HG02973 (cell line): ENCODE results near the gene CES3.
A peak's percentile ranks its signal among the peaks of the same experiment; 100 is the strongest.

Source experiments
- ATAC-seq: cut with Tn5 transposase; IDR thresholded peaks from one replicate; pipeline ENCODE4 v1.9.1; 2021; ENCODE audit warnings: moderate library complexity; ENCODE audit not compliant: unreplicated experiment

The CES3 gene

DNA sequence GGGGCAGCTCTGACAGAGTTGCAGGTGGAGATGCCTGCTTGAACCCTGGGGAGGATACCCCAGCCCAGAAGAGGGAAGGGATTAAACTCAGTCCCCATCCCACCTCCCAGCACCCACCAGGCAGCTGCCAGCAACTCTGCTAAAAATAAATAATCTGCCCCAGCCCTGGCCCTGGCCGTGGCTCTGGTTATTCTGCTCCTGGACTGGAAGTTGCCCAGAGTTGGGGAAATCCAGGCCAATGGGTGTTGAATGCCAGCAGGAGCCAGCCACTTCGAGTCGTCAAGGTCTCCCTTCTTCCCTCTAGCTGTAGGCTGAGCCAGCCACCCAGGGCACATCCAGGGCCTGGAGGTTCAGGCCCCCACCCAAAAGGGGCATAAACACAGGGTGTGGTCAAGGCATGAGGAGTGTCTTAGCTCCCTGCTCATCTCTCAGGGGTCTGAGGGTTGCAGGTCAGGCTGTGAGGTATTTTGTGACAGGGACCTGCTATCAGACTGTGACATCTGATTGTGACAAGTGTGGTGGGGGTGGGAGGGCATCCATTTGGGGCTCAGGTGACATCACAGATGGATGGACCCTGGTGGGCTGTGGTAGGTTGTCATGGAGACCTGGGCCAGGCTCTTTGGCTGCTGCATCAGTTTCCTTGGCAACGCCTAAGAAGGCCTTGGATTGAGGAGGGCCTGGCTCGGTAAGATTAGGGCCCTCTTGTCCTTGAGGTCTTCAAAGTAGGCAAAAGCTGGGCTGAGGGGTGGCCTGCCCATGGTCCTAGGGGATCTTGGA, 34.7 kb upstream of the CES3 start:
- no peak for ATAC-seq

DNA sequence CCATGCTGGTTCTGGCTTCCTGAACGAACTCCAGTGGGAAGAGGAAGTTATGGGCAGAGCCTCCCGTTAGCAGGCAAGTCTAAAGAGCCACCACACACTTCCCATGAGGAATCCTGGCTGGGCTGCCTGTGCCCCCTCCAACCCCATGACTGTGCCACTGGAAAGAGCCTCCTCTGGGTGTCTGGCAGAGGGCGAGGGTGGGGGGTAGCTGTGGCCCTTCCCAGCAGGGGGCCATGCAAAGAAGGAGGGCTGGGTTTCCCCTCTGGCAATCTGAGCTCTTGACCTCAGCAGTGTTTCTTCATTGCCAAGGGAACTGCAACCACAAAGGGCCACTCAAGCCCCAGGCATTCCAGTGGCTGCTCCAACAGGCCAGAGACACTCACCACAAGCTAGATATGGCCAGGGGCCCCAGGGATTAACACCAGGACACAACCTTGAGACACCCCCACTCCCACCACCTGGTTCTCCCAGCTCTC, 34.1 kb upstream of the CES3 start:
- no peak for ATAC-seq

DNA sequence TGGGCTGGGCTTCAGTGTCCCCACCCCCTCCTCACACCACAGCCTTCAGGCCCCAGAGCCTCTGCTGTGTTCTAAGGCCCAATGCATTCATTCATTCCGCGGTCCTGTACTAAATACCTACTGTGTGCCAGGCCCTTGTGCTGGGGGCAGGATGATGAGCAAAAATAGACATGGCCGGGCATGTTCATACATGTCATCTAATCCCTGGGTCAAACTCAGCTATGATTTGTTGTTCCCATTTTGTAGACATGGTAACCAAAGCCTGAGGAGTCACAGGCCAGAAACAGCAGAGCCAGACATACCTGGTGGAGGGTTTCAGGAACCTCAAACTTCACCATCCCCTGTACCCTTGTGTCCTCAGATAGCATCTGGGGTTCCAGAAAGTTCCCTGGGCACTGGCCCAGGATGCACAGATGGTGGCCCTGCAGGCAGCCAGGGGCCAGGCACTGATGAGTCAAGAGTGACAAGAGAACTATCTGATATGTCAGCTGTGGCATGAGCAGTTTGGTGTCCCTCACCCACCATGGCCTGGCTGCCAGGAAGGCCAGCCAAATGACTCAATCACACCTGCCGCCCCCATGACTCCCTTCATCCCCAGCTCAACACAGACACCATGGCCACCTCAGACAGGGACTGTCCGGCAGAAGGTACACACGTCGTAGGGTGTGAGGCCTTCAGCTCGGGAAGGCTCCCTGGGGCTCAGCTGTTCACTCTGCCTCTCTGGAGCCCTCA, 33.0 kb upstream of the CES3 start:
- ATAC-seq: no peak

DNA sequence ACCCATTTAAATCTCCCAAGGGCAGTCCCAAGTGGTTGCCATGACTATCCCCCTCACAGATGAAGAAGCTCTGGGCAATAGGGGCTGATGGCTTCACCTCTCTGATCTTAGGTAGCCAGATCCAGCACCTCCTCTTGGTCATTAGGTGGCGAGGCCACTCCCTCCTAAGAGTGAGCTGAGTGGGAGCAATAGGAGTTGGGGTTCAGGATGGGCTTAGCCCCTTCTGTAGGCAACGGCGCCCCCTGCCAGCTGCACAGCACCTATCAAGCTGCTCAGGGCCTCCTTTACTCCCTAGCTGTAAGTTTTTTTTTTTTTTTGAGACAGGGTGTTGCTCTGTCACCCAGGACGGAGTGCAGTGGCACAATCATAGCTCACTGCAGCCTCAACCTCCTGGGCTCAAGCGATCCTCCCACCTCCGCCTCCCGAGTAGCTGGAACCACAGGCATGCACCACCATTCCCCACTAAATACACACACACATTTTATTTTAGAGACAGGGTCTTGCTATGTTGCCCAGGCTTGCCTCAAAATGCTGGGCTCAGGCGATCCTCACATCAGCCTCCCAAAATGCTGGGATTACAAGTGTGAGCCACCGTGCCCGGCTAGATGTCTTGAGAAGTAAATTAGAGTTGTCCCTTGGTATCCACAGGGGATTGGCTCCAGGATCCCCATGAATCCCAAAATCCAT, 32.2 kb upstream of the CES3 start:
- ATAC-seq: no peak

DNA sequence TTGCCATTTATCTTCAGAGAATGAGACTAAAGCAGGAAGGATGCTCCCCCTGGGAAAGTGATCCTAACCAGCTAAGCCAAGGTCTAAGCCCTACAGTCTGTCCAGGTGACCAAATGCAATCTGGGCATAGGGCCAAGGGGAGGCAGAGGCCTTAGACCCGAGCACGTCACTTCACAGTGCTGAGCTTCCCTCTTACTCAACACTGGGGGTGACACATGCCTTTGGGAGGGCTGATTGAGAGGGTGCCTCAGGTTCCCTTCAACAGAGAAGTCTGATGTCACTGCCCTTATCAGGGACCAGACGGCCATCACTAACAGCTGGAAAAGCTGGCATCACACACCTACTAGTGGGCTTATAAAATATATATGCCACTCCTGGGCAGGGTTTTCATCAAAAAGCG, 30.9 kb upstream of the CES3 start:
- no peak for ATAC-seq

DNA sequence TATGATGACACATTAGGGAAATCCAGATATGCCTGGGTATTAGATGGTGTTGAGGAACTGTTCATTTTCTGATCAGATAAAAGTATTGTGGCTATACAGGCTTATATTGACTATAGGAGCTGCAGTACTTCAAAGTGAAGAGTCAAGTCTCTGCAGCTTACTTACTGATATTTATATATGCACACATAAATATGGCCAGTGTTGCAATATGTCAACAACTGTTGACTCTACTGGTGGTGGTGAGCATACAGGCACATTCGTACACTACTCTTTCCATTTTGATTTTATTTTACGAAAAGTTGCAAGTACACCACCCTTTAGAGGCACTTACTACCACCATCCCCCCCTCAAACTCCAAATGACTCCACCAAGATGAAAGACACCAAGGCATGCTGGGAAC, 29.4 kb upstream of the CES3 start:
- ATAC-seq: no peak

DNA sequence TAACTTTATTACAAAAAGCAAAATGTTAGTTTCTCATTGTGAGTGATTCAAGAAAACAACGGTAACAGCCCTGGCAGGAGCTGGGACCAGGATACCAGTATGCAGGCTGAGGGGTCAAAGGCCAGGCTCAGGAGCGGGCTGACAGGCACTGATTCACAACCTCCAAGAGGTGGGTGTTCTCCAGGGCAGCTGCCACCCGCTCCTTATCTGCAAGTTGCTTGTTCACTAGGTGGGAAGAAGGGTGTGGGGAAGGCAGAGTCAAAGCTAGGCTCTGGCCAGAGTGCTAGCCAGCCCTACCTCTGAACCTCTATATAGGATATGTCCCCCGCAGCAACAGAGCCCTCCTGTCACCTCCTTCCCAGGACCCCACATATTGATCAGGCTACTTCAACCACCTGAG, 29.0 kb upstream of the CES3 start:
- ATAC-seq: no peak

DNA sequence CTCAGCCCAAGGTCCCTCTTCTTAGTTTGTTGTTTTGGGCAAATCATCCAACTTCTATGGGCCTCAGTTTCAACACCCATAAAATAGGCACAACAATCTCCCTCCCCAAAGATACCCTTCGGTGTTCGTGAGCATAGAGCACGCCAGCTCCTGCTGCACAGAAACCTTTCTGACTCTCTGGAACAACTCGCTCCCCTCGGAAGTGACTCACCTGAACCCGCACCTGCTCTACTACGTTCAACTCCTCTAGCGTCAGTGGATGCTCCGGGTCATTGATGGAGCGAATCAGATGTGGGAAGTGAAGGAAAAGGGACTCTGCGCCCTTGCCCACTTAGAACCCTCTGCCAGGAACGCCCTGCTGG, 27.3 kb upstream of the CES3 start:
- peak; percentile 8 for ATAC-seq

DNA sequence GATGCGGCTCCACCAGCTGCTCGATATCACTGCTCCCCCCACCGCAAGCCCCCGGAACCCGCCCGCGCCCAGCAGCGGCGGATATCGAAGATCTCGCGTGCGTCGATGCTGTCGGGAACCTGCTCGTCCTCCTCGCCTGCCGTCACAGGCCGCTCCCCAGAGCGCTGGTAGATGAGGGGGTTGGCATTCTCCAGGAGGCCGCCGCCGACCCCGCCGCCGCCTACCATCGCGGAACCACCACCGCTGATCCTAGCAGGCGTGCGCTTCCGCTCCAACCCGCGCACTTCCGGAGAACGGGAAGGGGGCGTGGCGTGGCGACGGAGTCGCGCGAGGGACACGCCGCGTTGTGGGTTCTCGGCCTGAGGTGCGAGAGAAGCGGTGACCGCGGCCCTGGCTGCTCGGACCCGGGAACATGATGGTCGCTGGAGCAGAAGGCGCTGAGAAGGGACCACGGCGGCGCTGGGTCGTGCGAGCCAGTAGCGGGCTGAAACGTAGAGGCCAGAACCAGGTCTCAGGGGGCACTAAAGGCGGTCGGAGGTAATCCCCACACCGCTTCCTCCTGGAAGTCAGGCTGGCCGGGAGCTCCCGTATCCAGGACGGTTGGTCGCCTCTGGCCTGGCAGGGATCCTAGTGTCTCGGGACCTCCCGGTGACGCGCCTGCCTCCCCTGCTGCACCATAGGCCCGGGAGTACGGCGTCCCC, 26.8 kb upstream of the CES3 start, which contains the start of gene CIAO2B:
Gene CIAO2B (minus strand): TSS at position 265 of the 701 bp plus-strand sequence. CDS start 38 bp downstream, at position 227.
- ATAC-seq: peak; percentile 68

DNA sequence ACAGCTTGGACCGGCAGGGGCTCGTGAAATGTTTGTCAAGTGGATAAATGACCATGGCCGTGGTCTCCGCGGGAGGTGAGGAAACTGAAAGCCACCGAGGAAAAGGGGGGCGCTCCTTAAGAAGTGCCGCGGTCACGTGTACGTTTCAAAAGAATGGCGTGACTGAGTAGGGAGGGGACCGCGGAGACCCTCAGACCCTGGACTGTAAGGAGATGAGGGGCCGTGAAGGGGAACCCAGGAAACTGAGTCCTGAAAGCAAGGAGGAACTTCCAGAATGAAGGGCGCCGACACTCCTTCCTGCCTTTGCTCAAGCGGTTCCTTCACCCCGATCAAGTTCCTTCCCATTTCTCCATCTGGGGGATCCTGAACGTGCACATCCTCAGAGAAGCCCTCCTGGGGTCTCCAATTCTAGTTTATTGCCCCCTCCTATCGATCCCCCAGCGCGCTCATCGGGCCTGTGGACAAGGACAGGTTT, 26.2 kb upstream of the CES3 start:
- ATAC-seq: peak; percentile 4

DNA sequence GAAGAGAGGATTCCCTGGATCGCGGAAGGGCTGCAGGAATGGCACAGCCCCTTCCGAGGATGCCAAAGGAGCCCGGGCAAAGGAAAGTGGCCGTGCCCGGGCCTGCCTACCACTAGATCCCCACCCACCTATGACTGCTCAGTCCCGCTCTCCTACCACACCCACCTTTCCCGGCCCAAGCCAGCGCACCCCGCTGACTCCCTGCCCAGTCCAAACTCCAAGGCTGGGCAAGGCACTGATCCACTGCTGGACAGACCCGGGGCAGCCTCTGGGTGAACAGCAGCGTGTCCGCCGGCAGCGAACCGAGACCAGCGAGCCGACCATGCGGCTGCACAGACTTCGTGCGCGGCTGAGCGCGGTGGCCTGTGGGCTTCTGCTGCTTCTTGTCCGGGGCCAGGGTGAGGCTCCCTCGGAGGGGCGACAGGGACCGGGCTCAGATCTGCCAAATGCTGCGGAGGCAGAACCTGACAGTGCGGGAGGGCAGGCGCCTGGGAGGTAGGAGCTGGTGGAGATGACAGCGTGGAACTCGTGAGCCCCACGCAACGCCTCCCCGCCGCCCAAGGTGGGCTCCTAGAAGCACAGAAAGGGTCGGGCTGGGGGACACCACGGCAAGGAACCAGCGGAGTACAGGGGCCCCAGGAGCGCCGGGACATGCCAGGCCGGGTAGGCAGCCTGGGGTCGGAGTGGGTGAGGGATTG, 25.6 kb upstream of the CES3 start, which contains the start of gene CES2:
Gene CES2 (plus strand): TSS at position 203 of the 698 bp plus-strand sequence. CDS start 120 bp downstream, at position 323.
- no peak for ATAC-seq

DNA sequence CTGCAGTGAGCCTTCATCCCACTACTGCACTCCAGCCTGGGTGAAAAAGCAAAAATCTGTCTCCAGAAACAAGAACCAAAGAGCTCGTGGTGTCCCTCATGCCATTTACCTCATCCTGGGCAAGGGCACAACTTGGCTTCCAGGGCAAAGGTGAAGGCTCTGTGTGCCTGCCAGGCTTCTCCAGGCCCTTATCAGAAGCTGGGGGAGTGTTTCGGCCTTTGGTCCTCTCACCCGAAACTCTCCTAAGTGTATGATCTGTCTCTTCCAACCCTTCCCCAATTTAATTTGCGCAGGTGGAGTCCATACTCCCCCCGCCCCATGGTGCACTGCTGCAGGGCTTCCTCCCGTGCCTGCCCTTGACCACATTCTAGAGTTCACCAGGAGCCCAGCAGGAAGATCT, 24.6 kb upstream of the CES3 start:
- ATAC-seq: no peak

DNA sequence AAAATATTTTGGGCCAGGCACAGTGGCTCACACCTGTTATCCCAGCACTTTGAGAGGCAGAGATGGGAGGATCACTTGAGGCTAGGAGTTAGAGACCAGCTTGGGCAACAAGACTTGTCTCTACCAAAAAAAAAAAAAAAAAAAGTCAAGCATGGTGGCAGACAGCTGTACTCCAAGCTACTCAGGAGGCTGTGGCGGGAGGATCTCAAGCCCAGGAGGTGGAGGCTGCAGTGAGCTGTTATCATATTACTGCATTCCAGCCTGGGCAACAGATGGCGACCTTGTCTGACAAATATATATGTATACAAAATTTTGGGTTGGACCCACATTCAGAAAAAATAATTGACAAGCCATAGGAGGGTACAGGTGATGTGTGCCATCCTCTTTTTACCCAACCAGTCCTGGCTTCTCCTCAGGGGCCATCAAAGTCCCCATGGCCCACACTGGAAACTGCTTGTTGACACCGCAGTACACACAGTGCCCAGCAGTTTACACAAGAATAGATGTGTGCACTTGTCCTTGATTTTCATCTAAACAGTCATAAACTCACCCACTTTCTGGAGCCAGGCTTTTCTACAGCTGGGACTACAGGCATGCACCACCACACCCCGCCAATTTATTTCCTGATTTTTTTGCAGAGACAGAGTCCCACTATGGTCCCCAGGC, 24.0 kb upstream of the CES3 start:
- no peak for ATAC-seq

DNA sequence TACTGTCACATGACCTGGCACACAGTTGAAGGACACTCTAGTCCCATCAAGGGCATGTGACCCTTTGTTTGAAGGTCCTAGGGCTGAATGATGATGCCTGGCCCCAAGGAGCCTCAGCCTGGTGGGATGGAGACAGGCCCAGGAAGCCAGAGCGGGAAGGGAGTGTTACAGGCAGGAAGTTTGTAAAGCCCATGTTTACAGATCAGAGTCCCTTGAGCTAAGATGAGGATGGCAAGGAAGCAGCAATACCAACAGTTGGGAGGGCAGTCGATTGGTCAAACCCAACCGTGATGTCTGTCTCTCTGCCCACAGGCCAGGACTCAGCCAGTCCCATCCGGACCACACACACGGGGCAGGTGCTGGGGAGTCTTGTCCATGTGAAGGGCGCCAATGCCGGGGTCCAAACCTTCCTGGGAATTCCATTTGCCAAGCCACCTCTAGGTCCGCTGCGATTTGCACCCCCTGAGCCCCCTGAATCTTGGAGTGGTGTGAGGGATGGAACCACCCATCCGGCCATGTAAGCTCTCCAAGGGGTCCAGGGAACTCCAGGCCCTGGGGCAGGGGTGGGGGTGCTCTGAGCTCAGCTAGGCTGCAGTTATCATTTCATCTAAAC, 23.2 kb upstream of the CES3 start:
- ATAC-seq: no peak

DNA sequence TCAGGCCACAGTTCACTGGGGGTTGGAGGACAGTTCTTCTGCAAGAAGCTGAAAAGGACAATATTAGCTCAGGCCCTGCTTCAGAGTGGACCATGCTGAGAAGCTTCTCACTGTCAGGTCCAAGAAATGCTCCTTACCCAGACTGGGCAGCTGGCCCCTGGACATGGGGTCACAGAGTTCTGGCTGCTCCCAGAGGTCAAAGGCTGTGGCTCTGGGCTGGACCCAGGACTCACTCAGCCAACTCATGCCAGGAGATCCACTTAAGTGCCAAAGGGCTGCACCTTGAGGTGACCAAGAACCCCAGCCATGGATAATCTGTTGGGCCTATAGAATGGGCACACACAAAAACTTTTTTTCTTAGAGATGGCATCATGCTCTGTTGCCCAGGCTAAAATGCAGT, 21.7 kb upstream of the CES3 start:
- no peak for ATAC-seq

DNA sequence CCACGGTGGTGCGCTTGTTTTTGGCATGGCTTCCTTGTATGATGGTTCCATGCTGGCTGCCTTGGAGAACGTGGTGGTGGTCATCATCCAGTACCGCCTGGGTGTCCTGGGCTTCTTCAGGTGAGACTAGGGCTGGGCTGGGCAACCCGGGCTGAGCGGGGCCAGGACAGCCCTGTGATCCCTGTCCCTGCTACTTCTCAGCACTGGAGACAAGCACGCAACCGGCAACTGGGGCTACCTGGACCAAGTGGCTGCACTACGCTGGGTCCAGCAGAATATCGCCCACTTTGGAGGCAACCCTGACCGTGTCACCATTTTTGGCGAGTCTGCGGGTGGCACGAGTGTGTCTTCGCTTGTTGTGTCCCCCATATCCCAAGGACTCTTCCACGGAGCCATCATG, 20.8 kb upstream of the CES3 start:
- ATAC-seq: no peak

DNA sequence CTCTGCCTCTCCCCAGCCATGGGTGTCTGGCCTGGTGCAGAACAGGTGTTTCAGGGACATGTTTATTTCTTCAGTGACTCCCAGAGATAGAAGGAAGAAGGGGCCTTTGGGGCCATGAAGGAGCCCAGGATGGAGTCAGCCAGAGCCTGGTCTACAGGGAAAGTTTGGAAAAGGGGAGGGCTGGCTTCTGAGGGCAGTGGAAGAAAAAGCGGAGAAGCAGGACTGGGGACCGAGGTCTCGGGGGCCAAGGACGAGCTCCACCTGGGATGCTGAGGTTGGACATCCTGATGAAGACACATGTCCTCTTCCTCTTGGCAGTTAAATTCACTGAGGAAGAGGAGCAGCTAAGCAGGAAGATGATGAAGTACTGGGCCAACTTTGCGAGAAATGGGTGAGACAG, 18.1 kb upstream of the CES3 start:
- ATAC-seq: no peak

DNA sequence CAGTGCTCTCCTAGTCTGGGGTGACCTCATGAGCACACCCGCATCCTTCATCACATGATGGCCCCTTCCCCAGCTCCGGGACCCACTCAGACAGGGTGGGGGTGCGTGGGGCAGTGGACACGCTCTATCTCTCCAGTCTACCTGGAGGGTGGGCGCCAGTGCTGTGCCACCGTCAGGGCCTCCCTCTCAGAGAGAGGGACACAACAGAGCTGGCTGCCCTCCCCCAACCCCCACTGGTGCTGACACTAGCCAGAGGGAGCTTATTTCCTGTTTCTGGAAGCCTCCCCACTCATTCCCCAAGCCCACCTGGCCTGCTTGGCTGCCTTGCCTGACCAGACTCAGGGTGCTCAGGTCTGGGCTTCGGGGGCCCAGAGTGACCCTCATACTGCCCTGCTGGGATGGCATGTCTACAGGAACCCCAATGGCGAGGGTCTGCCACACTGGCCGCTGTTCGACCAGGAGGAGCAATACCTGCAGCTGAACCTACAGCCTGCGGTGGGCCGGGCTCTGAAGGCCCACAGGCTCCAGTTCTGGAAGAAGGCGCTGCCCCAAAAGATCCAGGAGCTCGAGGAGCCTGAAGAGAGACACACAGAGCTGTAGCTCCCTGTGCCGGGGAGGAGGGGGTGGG, 17.5 kb upstream of the CES3 start:
- no peak for ATAC-seq

DNA sequence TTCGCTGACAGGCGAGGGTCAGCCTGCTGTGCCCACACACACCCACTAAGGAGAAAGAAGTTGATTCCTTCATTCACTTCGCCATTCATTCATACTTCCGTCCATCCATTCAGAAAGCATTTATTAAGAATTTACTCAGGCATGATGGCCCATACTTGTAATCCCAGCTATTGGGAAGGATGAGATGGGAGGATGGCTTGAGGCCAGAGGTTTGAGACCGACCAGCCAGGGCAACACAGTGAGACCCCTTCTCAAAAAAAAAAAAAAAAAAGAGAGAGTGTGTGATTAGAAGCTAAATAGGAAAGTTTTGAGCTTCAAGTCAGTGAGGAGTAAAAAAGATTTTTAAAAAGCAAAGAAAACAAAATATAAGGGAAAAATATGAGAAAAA, 17.0 kb upstream of the CES3 start:
- no peak for ATAC-seq
